ENCODE measurements around the gene WDR7.

The WDR7 gene

GRCh38 chr18:56988022-56988421, 336.9 kb downstream of the WDR7 start:
- TF ChIP-seq CTCF (IDR thresholded peaks at IDR 0.05; ENCODE audit: low read depth, low read length), result no peak
- DNase-seq (ENCODE audit: low read depth, low spot score), result no peak
- in situ Hi-C loops (cut with HindIII; ENCODE audit: low sequenced_read_pairs), result no loop called here
- no peak overlapping the region for H3K4me3 ChIP-seq (ENCODE audit: low read depth, low read length)

GRCh38 chr18:56990678-56991077, 339.5 kb downstream of the WDR7 start:
- in situ Hi-C loops (cut with HindIII; ENCODE audit: low sequenced_read_pairs), result no loop called here
- H3K4me3 ChIP-seq (ENCODE audit: low read depth, low read length), result no peak overlapping the region
- DNase-seq (ENCODE audit: low read depth, low spot score), result no peak
- no peak for TF ChIP-seq CTCF (IDR thresholded peaks at IDR 0.05; ENCODE audit: low read depth, low read length)

GRCh38 chr18:56992777-56993176, 341.6 kb downstream of the WDR7 start:
- peak; percentile 20 for DNase-seq (ENCODE audit: low read depth, low spot score)
- H3K4me3 ChIP-seq (ENCODE audit: low read depth, low read length), result no peak overlapping the region
- in situ Hi-C loops (cut with HindIII; ENCODE audit: low sequenced_read_pairs), result no loop called here
- TF ChIP-seq CTCF (IDR thresholded peaks at IDR 0.05; ENCODE audit: low read depth, low read length), result no peak

GRCh38 chr18:56995579-56996188, 344.5 kb downstream of the WDR7 start:
- in situ Hi-C loops (cut with HindIII; ENCODE audit: low sequenced_read_pairs), result no loop called here
- TF ChIP-seq CTCF (IDR thresholded peaks at IDR 0.05; ENCODE audit: low read depth, low read length), result no peak
- H3K4me3 ChIP-seq (ENCODE audit: low read depth, low read length), result no peak overlapping the region
- no peak for DNase-seq (ENCODE audit: low read depth, low spot score)

- H3K4me3 ChIP-seq (ENCODE audit: low read depth, low read length), result no peak overlapping the region
- in situ Hi-C loops (cut with HindIII; ENCODE audit: low sequenced_read_pairs), result no loop called here
- DNase-seq (ENCODE audit: low read depth, low spot score), result no peak
- TF ChIP-seq CTCF (IDR thresholded peaks at IDR 0.05; ENCODE audit: low read depth, low read length), result no peak
These were observed 346.0 kb downstream of the WDR7 start for GRCh38 chr18:56997200-56997599.

- in situ Hi-C loops (cut with HindIII; ENCODE audit: low sequenced_read_pairs), result no loop called here
- DNase-seq (ENCODE audit: low read depth, low spot score), result no peak
- no peak for TF ChIP-seq CTCF (IDR thresholded peaks at IDR 0.05; ENCODE audit: low read depth, low read length)
- no peak overlapping the region for H3K4me3 ChIP-seq (ENCODE audit: low read depth, low read length)
These were observed 348.7 kb downstream of the WDR7 start for GRCh38 chr18:56999823-57000222.

GRCh38 chr18:57002627-57003026, 351.5 kb downstream of the WDR7 start:
- TF ChIP-seq CTCF (IDR thresholded peaks at IDR 0.05; ENCODE audit: low read depth, low read length), result no peak
- DNase-seq (ENCODE audit: low read depth, low spot score), result no peak
- in situ Hi-C loops (cut with HindIII; ENCODE audit: low sequenced_read_pairs), result no loop called here
- no peak overlapping the region for H3K4me3 ChIP-seq (ENCODE audit: low read depth, low read length)

Data from astrocyte of the spinal cord (primary cell).